ENCODE results near the gene FLAD1.

FLAD1 gene

DNA sequence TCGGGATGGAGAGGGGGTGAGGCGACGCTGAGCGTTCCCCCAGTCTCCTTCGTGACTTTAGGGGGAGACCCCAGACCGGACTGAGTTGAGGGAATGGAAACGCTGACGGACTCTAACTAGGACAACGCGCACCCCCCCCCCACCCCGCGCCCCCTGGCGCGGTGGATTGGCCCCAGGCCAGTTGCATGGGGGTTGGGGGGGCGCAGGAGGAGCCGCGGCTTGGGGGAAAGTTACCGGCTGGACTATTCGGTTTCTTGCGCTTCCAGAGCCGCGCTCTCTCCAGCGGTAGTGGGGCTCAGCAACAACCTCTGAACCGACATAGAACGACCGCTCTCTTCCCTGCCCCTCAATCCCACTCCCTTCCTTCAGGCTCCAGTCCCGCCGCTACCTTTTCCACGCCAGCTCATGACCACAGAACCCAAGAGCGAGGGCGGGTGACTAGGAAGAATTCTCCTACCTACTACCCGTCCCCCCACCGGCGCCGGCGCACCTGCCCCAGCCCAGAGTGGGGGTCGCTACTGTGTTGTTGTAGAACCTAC is 20.2 kb downstream of the FLAD1 start:
- peaks cover 25% of the 10 kb centered on the region for H3K4me1 Mint-ChIP-seq
- H3K27ac Mint-ChIP-seq: peak overlapping the region; percentile 69 to 91 (median 79)
- no peak for TF ChIP-seq CTCF (IDR thresholded peaks at IDR 0.05; ENCODE audit: unreplicated experiment in 3 of 3)
- no peaks in the 10 kb centered on the region for H3K9me3 Mint-ChIP-seq
- peak overlapping the region; percentile 92 to 96 (median 92) for H3K4me3 Mint-ChIP-seq
- H3K36me3 Mint-ChIP-seq (ENCODE audit: low read depth): no peaks in the 10 kb centered on the region
- H3K27me3 Mint-ChIP-seq (ENCODE audit: low read depth): no peaks in the 10 kb centered on the region

- no peaks in the 10 kb centered on the region for H3K27me3 Mint-ChIP-seq (ENCODE audit: low read depth)
Observed at GRCh38 chr1:155003766-155004351, 20.7 kb downstream of the FLAD1 start.

GRCh38 chr1:155004352-155005075 is 21.4 kb downstream of the FLAD1 start:
- no peak for TF ChIP-seq CTCF (IDR thresholded peaks at IDR 0.05; ENCODE audit: unreplicated experiment in 3 of 3)
- Mint-ChIP-seq H3K4me1 (peaks cover 20% of the 10 kb centered on the region), H3K36me3 (ENCODE audit: low read depth) (no peaks in the 10 kb centered on the region), H3K27ac (peak overlapping the region; percentile 69 to 79 (median 79)), H3K4me3 (peak overlapping the region; percentile 82 to 92 (median 87)), H3K9me3 (no peaks in the 10 kb centered on the region), H3K27me3 (ENCODE audit: low read depth) (no peaks in the 10 kb centered on the region)

More at GRCh38 chr1:155003766-155004351, 20.7 kb downstream of the FLAD1 start:
- Mint-ChIP-seq H3K36me3 (ENCODE audit: low read depth) (no peaks in the 10 kb centered on the region), H3K4me1 (peaks cover 24% of the 10 kb centered on the region), H3K27ac (peak overlapping the region; percentile 69 to 91 (median 79)), H3K9me3 (no peaks in the 10 kb centered on the region), H3K4me3 (peak overlapping the region; percentile 92 to 96 (median 92))
- TF ChIP-seq CTCF (IDR thresholded peaks at IDR 0.05; ENCODE audit: unreplicated experiment in 3 of 3): no peak

DNA sequence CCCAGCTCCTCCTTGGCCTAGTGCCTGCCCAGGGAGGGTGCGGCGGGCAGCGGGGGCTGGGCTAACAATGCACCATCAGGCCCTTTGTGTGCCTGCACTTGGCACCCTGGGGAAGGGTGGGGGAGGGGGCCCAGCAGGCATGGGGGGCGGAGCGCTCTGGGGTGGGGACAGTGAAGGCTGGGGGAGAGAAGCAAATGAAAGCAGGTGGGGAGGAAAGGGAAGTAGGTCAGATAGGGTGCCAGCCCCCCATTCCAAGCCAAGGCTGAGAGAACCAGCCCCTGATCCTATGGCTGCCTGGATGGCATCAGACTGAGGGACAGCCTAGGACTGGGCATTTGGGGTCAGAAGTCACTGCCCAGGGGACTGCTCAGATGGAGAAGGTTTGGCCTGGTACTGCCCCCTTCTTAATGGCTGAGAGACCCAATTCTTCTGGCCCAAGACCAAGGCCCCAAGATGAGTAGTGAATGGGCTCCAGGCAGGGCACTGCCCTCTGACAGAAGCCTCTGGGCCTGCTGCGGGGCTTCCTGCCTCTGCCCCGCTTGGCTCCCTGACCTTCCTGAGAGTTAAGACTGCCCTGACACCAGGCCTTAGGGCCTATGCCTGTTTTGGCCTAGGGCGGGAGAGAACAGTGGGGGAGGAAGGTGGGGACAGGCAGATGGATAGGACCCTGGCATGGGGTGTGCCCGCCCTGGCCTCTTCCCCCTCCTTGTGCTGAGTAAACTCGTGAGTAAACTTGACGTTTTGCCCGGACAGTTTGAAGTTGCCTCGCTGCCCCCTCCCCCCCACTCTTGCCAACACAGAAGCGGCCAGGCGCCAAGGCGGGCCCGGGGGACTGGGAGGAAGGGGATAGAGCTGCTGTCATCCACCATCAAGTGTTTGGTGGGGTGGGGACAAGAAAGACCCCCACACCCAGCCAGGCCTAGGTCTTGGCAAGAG is 22.2 kb downstream of the FLAD1 start:
- no peak for TF ChIP-seq CTCF (IDR thresholded peaks at IDR 0.05; ENCODE audit: unreplicated experiment in 3 of 3)
- Mint-ChIP-seq H3K9me3 (no peaks in the 10 kb centered on the region), H3K4me3 (peak overlapping the region; percentile 15 to 48 (median 47)), H3K27me3 (ENCODE audit: low read depth) (no peaks in the 10 kb centered on the region), H3K4me1 (peaks cover 18% of the 10 kb centered on the region), H3K27ac (no peak overlapping the region), H3K36me3 (ENCODE audit: low read depth) (no peaks in the 10 kb centered on the region)

DNA sequence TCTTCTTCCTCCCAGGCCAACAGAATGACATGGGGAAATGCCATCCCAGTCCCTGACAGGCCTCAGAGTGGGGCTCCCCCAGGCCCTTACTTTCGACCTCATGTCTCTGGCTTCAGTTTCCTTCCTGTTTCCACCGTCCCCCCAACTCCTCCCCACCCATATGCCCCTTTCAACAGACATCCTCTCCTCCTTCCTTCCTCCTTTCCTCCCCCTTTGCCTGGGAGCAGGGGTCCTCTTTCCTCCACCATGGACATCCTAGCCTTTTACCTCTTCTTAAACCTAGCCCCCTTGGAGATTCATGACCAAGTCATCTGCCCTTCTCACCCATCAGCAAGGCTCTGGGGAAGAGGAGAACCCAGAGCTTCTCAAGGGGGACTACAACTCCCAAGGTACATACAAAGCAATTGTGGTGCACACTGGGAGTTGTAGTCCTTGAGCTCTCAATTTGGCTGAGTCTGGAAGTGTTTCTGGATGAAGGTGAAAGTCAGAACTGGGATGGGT is 23.5 kb downstream of the FLAD1 start:
- Mint-ChIP-seq H3K27me3 (ENCODE audit: low read depth) (no peaks in the 10 kb centered on the region), H3K4me1 (peaks cover 18% of the 10 kb centered on the region), H3K9me3 (no peaks in the 10 kb centered on the region), H3K4me3 (peak overlapping the region; percentile 57 to 73 (median 70)), H3K27ac (peak overlapping the region; percentile 11 to 47 (median 11)), H3K36me3 (ENCODE audit: low read depth) (no peaks in the 10 kb centered on the region)
- TF ChIP-seq CTCF (IDR thresholded peaks at IDR 0.05; ENCODE audit: unreplicated experiment in 3 of 3): no peak

Measured in nephron (organoid).